HG03575 (cell line): ENCODE results near the gene C1orf159.
"Not testable (repeated sequence)": the region's sequence is repeated elsewhere in the genome, so short reads cannot be mapped to it uniquely, and the experiment has no call there.

ENCODE experiments used
- ATAC-seq: cut with Tn5 transposase; IDR thresholded peaks from one replicate; pipeline ENCODE4 v1.9.1; 2021; ENCODE audit not compliant: unreplicated experiment, insufficient number of reproducible peaks, low FRiP score; ENCODE audit errors: extremely low read depth

Gene C1orf159

GRCh38 chr1:1152431-1152830 is 36.5 kb upstream of the C1orf159 start:
- ATAC-seq: not testable (repeated sequence)

GRCh38 chr1:1151306-1151705 is 35.4 kb upstream of the C1orf159 start:
- no peak for ATAC-seq

- ATAC-seq: no peak
Observed at GRCh38 chr1:1150100-1150499, 34.2 kb upstream of the C1orf159 start.

- no peak for ATAC-seq
Observed at GRCh38 chr1:1149416-1149815, 33.5 kb upstream of the C1orf159 start.

GRCh38 chr1:1148569-1148968 is 32.7 kb upstream of the C1orf159 start:
- no peak for ATAC-seq

- no peak for ATAC-seq
Observed at GRCh38 chr1:1148061-1148460, 32.2 kb upstream of the C1orf159 start.

GRCh38 chr1:1146596-1146995 is 30.7 kb upstream of the C1orf159 start:
- ATAC-seq: no peak

GRCh38 chr1:1146026-1146425 is 30.1 kb upstream of the C1orf159 start:
- no peak for ATAC-seq

- no peak for ATAC-seq
Observed at GRCh38 chr1:1145547-1145914, 29.6 kb upstream of the C1orf159 start.

- no peak for ATAC-seq
Observed at GRCh38 chr1:1144843-1145546, 29.1 kb upstream of the C1orf159 start.

- no peak for ATAC-seq
Observed at GRCh38 chr1:1144122-1144842, 28.4 kb upstream of the C1orf159 start.

GRCh38 chr1:1143636-1144035 is 27.7 kb upstream of the C1orf159 start:
- ATAC-seq: no peak

- ATAC-seq: no peak
Observed at GRCh38 chr1:1142844-1143243, 27.0 kb upstream of the C1orf159 start.

GRCh38 chr1:1142352-1142751 is 26.5 kb upstream of the C1orf159 start:
- not testable (repeated sequence) for ATAC-seq

- ATAC-seq: no peak
Observed at GRCh38 chr1:1141911-1142250, 26.0 kb upstream of the C1orf159 start.

- no peak for ATAC-seq
Observed at GRCh38 chr1:1141244-1141910, 25.5 kb upstream of the C1orf159 start.

GRCh38 chr1:1140673-1141072 is 24.8 kb upstream of the C1orf159 start:
- ATAC-seq: no peak

- ATAC-seq: no peak
Observed at GRCh38 chr1:1137256-1138045, 21.6 kb upstream of the C1orf159 start.

GRCh38 chr1:1136547-1137230 is 20.8 kb upstream of the C1orf159 start:
- ATAC-seq: no peak
